Brain microvascular endothelial cell (primary cell): ENCODE results near the gene PDIA2.

ENCODE experiments used
- DNase-seq: peaks from one replicate; pipeline ENCODE4 v3.0.0-alpha.2; 2020
- H3K27ac ChIP-seq: fragments of 250-450 bp; sonication (Bioruptor Pico); 2 replicates; pipeline ENCODE4 v1.5.1; 2020; ENCODE audit warnings: mild to moderate bottlenecking, moderate library complexity
- H3K27me3 ChIP-seq: fragments of 250-450 bp; sonication (Bioruptor Pico); replicated peaks from 2 replicates; pipeline ENCODE4 v1.5.1; 2020; ENCODE audit warnings: mild to moderate bottlenecking
- H3K36me3 ChIP-seq: fragments of 250-450 bp; sonication (Bioruptor Pico); replicated peaks from 2 replicates; pipeline ENCODE4 v1.5.1; 2020; ENCODE audit warnings: mild to moderate bottlenecking
- H3K4me3 ChIP-seq: 2 replicates; pipeline ENCODE4 v1.5.1; 2011; ENCODE audit warnings: low read depth, mild to moderate bottlenecking, control low read depth, low read length, moderate library complexity
- CTCF ChIP-seq: IDR thresholded peaks from 2 replicates; pipeline ENCODE4 v1.5.1; 2011; ENCODE audit warnings: low read depth, mild to moderate bottlenecking, moderate library complexity, low read length, control low read depth, inconsistent platforms; ENCODE audit errors: missing control alignments
- in situ Hi-C: cut with HindIII; loops from 2 replicates; pipeline ENCODE4 v1.10.0; 2017; ENCODE audit warnings: low sequenced_read_pairs, low pct_ligation_motif_present

PDIA2 gene

GRCh38 chr16:268141-269053 is 14.6 kb upstream of the PDIA2 start:
- peaks cover 6% of the 10 kb centered on the region for H3K36me3 ChIP-seq
- no peak for DNase-seq
- TF ChIP-seq CTCF: no peak
- in situ Hi-C loops: no loop called here
- H3K27me3 ChIP-seq: no peaks in the 10 kb centered on the region
- H3K4me3 ChIP-seq: no peak overlapping the region
- no peak overlapping the region for H3K27ac ChIP-seq

- Histone ChIP-seq H3K27me3 (no peaks in the 10 kb centered on the region), H3K4me3 (no peak overlapping the region), H3K27ac (no peak overlapping the region), H3K36me3 (no peaks in the 10 kb centered on the region)
- in situ Hi-C loops: no loop called here
- no peak for TF ChIP-seq CTCF
- no peak for DNase-seq
Observed at GRCh38 chr16:269061-269796, 13.7 kb upstream of the PDIA2 start.

- in situ Hi-C loops: no loop called here
- H3K4me3 ChIP-seq: no peak overlapping the region
- peaks cover 4% of the 10 kb centered on the region for H3K27me3 ChIP-seq
- no peak overlapping the region for H3K27ac ChIP-seq
- no peak for TF ChIP-seq CTCF
- H3K36me3 ChIP-seq: no peaks in the 10 kb centered on the region
- DNase-seq: no peak
Observed at GRCh38 chr16:270381-271255, 12.3 kb upstream of the PDIA2 start.

- H3K27ac ChIP-seq: no peak overlapping the region
- no peaks in the 10 kb centered on the region for H3K36me3 ChIP-seq
- H3K27me3 ChIP-seq: peaks cover 4% of the 10 kb centered on the region
- DNase-seq: no peak
- no peak overlapping the region for H3K4me3 ChIP-seq
- no peak for TF ChIP-seq CTCF
- in situ Hi-C loops: no loop called here
Observed at GRCh38 chr16:272633-273546, 10.1 kb upstream of the PDIA2 start.
